ENCODE measurements around the gene PROK1. TPM values are rescaled to one million over a fixed set of nuclear protein-coding genes. Genes with fewer than 3 reads are reported as not detected.

The PROK1 gene
- polyA plus RNA-seq, 1 donor from 2014 or later: 1.1 TPM

Other genes starting within 250 kb of the PROK1 start
- gene KCNC4, start 240.8 kb upstream of the PROK1 start, polyA plus RNA-seq (ENCODE audit: insufficient read depth, low read depth, low replicate concordance): 7.4 TPM
- gene RBM15, start 111.8 kb upstream of the PROK1 start, polyA plus RNA-seq (ENCODE audit: insufficient read depth, low read depth, low replicate concordance): 5.1 TPM
- gene SLC16A4, start 60.1 kb upstream of the PROK1 start, polyA plus RNA-seq (ENCODE audit: insufficient read depth, low read depth, low replicate concordance): 2.4 TPM
- 200 TPM for gene LAMTOR5, start 43.5 kb upstream of the PROK1 start, polyA plus RNA-seq (ENCODE audit: insufficient read depth, low read depth, low replicate concordance)
- gene KCNA10, start 68.0 kb downstream of the PROK1 start, polyA plus RNA-seq (ENCODE audit: insufficient read depth, low read depth, low replicate concordance): not detected
- 4.9 TPM for gene KCNA2, start 155.2 kb downstream of the PROK1 start, polyA plus RNA-seq (ENCODE audit: insufficient read depth, low read depth, low replicate concordance)
- 4.5 TPM for gene KCNA3, start 223.8 kb downstream of the PROK1 start, polyA plus RNA-seq (ENCODE audit: insufficient read depth, low read depth, low replicate concordance)